CD4-positive, CD25-positive, alpha-beta regulatory T cell (primary cell): ENCODE data around the gene DNAJC27. TPM values are rescaled to one million over a fixed set of nuclear protein-coding genes. Genes with fewer than 3 reads are reported as not detected.

Experiments used
- polyA plus RNA-seq, 4 donors: library from polyadenylated mRNA; unstranded; fragments of 300-500 nt; fragmentation: Illumina TruSeq; gene quantifications; one replicate each; pipeline ENCODE4 v1.2.3, GENCODE V29; 2021
- total RNA-seq: library from RNA; stranded (reverse); gene quantifications from one replicate; pipeline ENCODE4 v1.2.3, GENCODE V29; 2022

DNAJC27 gene
- total and polyA plus RNA-seq, 5 donors from 2014 or later = 2.7 to 14.6 (median 5.6) TPM

Other genes starting within 250 kb of the DNAJC27 start
- gene PTRHD1, start 178.6 kb downstream of the DNAJC27 start, total RNA-seq = 16.9 TPM
- 10 to 100 TPM; 50.5 to 83.0 (median 55.6) TPM for gene PTRHD1, start 178.6 kb downstream of the DNAJC27 start, polyA plus RNA-seq
- 9.2 TPM for gene CENPO, start 178.5 kb downstream of the DNAJC27 start, total RNA-seq
- gene CENPO, start 178.5 kb downstream of the DNAJC27 start, polyA plus RNA-seq = 1 to 10 TPM; 1.2 to 6.4 (median 3.2) TPM
- gene ADCY3, start 51.7 kb downstream of the DNAJC27 start, total RNA-seq = 67.6 TPM
- gene ADCY3, start 51.7 kb downstream of the DNAJC27 start, polyA plus RNA-seq = 10 to 100 TPM in 2 of 4 donors, 1 to 10 TPM in 2; 3.8 to 12.8 (median 7.5) TPM
- gene EFR3B, start 70.1 kb upstream of the DNAJC27 start, total RNA-seq = 0.10 TPM
- gene EFR3B, start 70.1 kb upstream of the DNAJC27 start, polyA plus RNA-seq = under 1 TPM in 3 of 4 donors, not detected in 1; 0.05 to 0.15 (median 0.06) TPM
- gene POMC, start 196.6 kb upstream of the DNAJC27 start, total RNA-seq = 3.8 TPM
- 1 to 10 TPM; 3.9 to 9.6 (median 6.3) TPM for gene POMC, start 196.6 kb upstream of the DNAJC27 start, polyA plus RNA-seq